NB4 (cell line): ENCODE results near the gene RBCK1.

Experiments
- CTCF ChIP-seq: IDR thresholded peaks from one replicate; pipeline ENCODE4 v1.5.1; 2012; ENCODE audit warnings: low read depth, low read length
- MAX ChIP-seq: IDR thresholded peaks from 2 replicates; pipeline ENCODE4 v1.6.1; 2011; ENCODE audit warnings: low read depth, low read length
- POLR2A ChIP-seq: IDR thresholded peaks from 2 replicates; pipeline ENCODE4 v1.6.1; 2011; ENCODE audit warnings: mild to moderate bottlenecking; ENCODE audit not compliant: insufficient read length; ENCODE audit errors: extremely low read depth

- TF ChIP-seq CTCF (no peak), POLR2A (no peak), MAX (no peak)
These were observed 20.6 kb upstream of the RBCK1 start for GRCh38 chr20:387520-387919.
